PC-3 (cell line): Measurements from ENCODE around the gene ZFYVE9. TPM values are rescaled to one million over a fixed set of nuclear protein-coding genes. Genes with fewer than 3 reads are reported as not detected.

Experiments used
- ATAC-seq: fragments of 200-7000 bp; cut with Tn5 transposase; 2 replicates; pipeline ENCODE4 v1.9.1; 2020; ENCODE audit warnings: mild to moderate bottlenecking, moderate library complexity
- BruUV-seq: library from RNA; stranded (reverse); fragments of 400-500 nt; replicated peaks from 2 replicates; lab custom pipeline; 2021; lab: Mats Ljungman, UMichigan
- CTCF ChIA-PET: fragments of 300-600 bp; sonication (Branson Sonifier 250); formaldehyde crosslinking; loops from one replicate; lab custom pipeline; 2022; ENCODE audit warnings: antibody characterized with exemption; lab: Charles Lee
- POLR2A ChIA-PET: fragments of 300-600 bp; sonication (Branson Sonifier 250); formaldehyde crosslinking; loops from one replicate; lab custom pipeline; 2022; ENCODE audit warnings: antibody characterized with exemption; ENCODE audit not compliant: unreplicated experiment; lab: Charles Lee
- DNase-seq: peaks from one replicate; pipeline ENCODE4 v3.0.0-alpha.2; 2015
- H2AFZ ChIP-seq: fragments of 300-600 bp; sonication (generic); 2 replicates; pipeline ENCODE4 v1.6.0; 2016; ENCODE audit warnings: antibody characterized with exemption, low read length
- H3F3A ChIP-seq: fragments of 300-600 bp; sonication (generic); one replicate; pipeline ENCODE4 v1.6.0; 2017; ENCODE audit warnings: antibody characterized with exemption, low read length, control low read depth, mild to moderate bottlenecking; ENCODE audit not compliant: unreplicated experiment
- H3K27ac ChIP-seq: fragments of 300-600 bp; sonication (generic); 2 replicates; pipeline ENCODE4 v1.5.1; 2016; ENCODE audit warnings: mild to moderate bottlenecking, low read length
- H3K27me3 ChIP-seq: fragments of 300-600 bp; sonication (generic); 2 replicates; pipeline ENCODE4 v1.6.1; 2016; ENCODE audit warnings: low read length, mixed read lengths
- H3K36me3 ChIP-seq: fragments of 300-600 bp; sonication (generic); 2 replicates; pipeline ENCODE4 v1.6.1; 2016; ENCODE audit warnings: low read depth, mixed run types, low read length, mixed read lengths
- H3K4me1 ChIP-seq: fragments of 300-600 bp; sonication (generic); 2 replicates; pipeline ENCODE4 v1.5.1; 2016; ENCODE audit warnings: low read length; ENCODE audit not compliant: insufficient read depth
- H3K4me2 ChIP-seq: fragments of 300-600 bp; sonication (generic); 2 replicates; pipeline ENCODE4 v1.6.0; 2016; ENCODE audit warnings: low read length
- H3K4me3 ChIP-seq: fragments of 300-600 bp; sonication (generic); 2 replicates; pipeline ENCODE4 v1.5.1; 2016; ENCODE audit warnings: mild to moderate bottlenecking, low read length, mixed read lengths
- H3K79me2 ChIP-seq: fragments of 300-600 bp; sonication (generic); 2 replicates; pipeline ENCODE4 v1.6.1; 2017; ENCODE audit warnings: low read length, mixed read lengths
- H3K9ac ChIP-seq: fragments of 300-600 bp; sonication (generic); 2 replicates; pipeline ENCODE4 v1.6.0; 2016; ENCODE audit warnings: mild to moderate bottlenecking, low read length
- H3K9me2 ChIP-seq: fragments of 300-600 bp; sonication (generic); replicated peaks from 2 replicates; pipeline ENCODE4 v1.6.1; 2016; ENCODE audit warnings: mixed run types, low read length, mixed read lengths
- H3K9me3 ChIP-seq: fragments of 300-600 bp; sonication (generic); 2 replicates; pipeline ENCODE4 v1.6.1; 2016; ENCODE audit warnings: low read length, mixed read lengths
- H4K20me1 ChIP-seq: fragments of 300-600 bp; sonication (generic); 2 replicates; pipeline ENCODE4 v1.6.1; 2016; ENCODE audit warnings: low read length, mixed read lengths
- EZH2 ChIP-seq: fragments of 300-600 bp; sonication (generic); IDR thresholded peaks from one replicate; pipeline ENCODE4 v1.6.1; 2017; ENCODE audit warnings: antibody characterized with exemption, mild to moderate bottlenecking, low read length; ENCODE audit not compliant: unreplicated experiment
- EZH2phosphoT487 ChIP-seq: fragments of 300-600 bp; sonication (generic); IDR thresholded peaks from 2 replicates; pipeline ENCODE4 v1.6.1; 2018; ENCODE audit warnings: mild to moderate bottlenecking, antibody characterized with exemption, low read length, borderline replicate concordance
- intact Hi-C: fragments of 100-400 bp; cut with micrococcal nuclease; formaldehyde crosslinking; loops from 2 replicates; pipeline ENCODE4 v1.9.0; 2023
- total RNA-seq: library from RNA; depleted of rRNA; stranded (reverse); fragments of >200 nt; gene quantifications from 2 replicates; pipeline ENCODE4 v1.2.3, GENCODE V29; 2014
- TF ChIP-seq, protein P1 (sequence below): fragments of 300-600 bp; sonication (generic); conservative IDR thresholded peaks from 2 replicates; pipeline ENCODE4 v1.5.1; 2017; ENCODE audit warnings: antibody characterized with exemption, low read depth, mild to moderate bottlenecking, low read length

The ZFYVE9 gene
- total RNA-seq, 1 experiment from 2014 or later = 14.2 TPM

DNA sequence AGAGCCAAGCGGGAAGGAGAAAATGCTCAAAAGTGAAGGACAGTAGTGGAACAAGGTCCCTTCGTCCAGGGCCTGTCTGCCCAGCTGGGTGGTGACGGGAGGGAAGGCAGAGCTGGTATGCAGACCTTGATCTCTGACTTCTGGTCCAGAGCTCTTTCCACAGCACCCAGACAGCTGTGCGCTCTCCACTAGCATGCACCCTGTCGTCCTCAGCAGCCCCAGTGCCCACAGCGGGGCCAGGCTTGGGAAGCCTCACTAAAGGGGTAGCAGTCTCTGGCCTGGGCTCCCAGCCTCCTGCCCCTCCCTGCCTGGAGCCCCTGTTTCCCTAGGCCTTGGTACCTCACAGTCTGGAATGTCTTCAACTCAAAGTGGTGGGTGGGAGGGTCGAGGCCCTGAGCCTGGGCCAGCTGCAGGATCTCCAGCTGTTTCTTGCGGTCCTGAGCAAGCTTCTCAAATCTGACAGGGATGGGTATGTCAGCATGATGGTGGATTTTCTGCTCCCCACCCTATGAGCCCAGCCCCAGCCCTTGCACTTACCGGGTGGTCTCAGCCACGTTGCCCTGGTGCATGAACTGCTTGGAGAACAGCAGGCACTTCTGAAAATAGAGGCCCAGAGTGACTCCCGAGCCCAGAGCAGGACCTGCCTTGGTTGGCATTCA lies 214.1 kb downstream of the ZFYVE9 start:
- ChIA-PET POLR2A (no interaction called here), CTCF (no interaction called here)
- Histone ChIP-seq H3F3A (no peaks in the 10 kb centered on the region), H3K4me1 (no peaks in the 10 kb centered on the region), H2AFZ (no peak overlapping the region), H3K79me2 (no peaks in the 10 kb centered on the region), H3K27me3 (no peaks in the 10 kb centered on the region), H3K9me3 (no peaks in the 10 kb centered on the region), H4K20me1 (no peaks in the 10 kb centered on the region), H3K4me3 (no peak overlapping the region), H3K27ac (no peak overlapping the region), H3K4me2 (no peak overlapping the region), H3K9me2 (no peaks in the 10 kb centered on the region), H3K9ac (no peak overlapping the region), H3K36me3 (peaks cover 33% of the 10 kb centered on the region; the same call in 1 of the 2 replicates)
- DNase-seq = no peak
- ATAC-seq = no peak
- no TSS peak for BruUV-seq
- intact Hi-C loops = no loop called here
- TF ChIP-seq EZH2 = no peak
- TF ChIP-seq, protein P1, sequence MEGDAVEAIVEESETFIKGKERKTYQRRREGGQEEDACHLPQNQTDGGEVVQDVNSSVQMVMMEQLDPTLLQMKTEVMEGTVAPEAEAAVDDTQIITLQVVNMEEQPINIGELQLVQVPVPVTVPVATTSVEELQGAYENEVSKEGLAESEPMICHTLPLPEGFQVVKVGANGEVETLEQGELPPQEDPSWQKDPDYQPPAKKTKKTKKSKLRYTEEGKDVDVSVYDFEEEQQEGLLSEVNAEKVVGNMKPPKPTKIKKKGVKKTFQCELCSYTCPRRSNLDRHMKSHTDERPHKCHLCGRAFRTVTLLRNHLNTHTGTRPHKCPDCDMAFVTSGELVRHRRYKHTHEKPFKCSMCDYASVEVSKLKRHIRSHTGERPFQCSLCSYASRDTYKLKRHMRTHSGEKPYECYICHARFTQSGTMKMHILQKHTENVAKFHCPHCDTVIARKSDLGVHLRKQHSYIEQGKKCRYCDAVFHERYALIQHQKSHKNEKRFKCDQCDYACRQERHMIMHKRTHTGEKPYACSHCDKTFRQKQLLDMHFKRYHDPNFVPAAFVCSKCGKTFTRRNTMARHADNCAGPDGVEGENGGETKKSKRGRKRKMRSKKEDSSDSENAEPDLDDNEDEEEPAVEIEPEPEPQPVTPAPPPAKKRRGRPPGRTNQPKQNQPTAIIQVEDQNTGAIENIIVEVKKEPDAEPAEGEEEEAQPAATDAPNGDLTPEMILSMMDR = no peak
- no peak for TF ChIP-seq EZH2phosphoT487

DNA sequence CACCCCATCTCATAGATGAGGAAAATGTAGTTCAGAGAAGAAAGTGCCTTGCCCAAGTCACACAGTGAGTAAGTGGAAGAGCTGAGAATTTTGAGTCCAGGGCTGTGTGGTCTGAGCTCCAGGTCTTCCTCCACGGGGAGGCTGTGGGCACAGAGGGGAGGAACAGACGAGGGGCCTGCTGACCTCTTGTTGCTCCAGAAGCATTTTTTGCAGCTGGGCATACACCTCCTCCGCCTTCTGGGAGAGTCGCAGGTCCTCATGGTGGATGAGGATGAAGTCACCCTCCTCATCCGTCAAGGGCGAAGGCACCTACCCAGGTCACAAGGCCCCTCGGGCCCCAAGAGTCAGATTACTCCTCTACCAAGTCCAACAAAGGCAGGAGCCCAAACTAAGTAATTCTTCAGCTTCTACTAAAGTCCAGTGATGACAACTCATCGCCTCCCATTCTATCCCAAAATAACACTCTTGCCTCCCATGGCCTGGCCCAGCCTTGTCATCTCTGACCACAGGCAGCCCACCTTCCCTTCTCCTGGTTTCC lies 215.0 kb downstream of the ZFYVE9 start:
- no peak for TF ChIP-seq EZH2phosphoT487
- TF ChIP-seq EZH2 = no peak
- Histone ChIP-seq H3K27me3 (no peaks in the 10 kb centered on the region), H3K9me2 (no peaks in the 10 kb centered on the region), H3K36me3 (peaks cover 41% of the 10 kb centered on the region; the same call in 1 of the 2 replicates), H3K9me3 (no peaks in the 10 kb centered on the region), H3F3A (no peaks in the 10 kb centered on the region), H3K27ac (no peak overlapping the region), H3K9ac (no peak overlapping the region), H3K4me2 (no peak overlapping the region), H3K4me1 (no peaks in the 10 kb centered on the region), H2AFZ (no peak overlapping the region), H4K20me1 (no peaks in the 10 kb centered on the region), H3K4me3 (no peak overlapping the region), H3K79me2 (no peaks in the 10 kb centered on the region)
- intact Hi-C loops = no loop called here
- CTCF ChIA-PET = no interaction called here
- BruUV-seq = no TSS peak
- POLR2A ChIA-PET = no interaction called here
- ATAC-seq (no peak), DNase-seq (no peak)

DNA sequence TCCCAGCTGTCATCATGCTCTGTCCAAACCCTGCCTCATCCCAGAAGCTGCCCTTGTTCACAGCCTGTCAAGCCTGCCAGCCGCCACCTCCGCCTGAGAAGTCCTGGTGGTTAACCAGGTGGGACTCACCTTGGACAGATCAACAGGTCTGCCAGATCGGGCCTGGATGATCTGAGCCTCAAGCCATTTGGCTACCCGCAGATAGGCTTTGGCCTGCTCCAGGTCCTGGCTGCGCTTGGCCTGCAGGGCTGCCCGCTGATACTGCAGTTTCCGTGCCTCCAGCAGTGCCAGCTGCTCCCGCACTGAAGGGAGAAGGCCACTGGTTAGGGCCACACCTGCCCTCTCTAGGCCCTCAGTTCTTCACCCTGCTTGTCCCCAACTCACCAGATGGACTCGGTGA lies 215.5 kb downstream of the ZFYVE9 start:
- Histone ChIP-seq H3F3A (no peaks in the 10 kb centered on the region), H3K79me2 (no peaks in the 10 kb centered on the region), H2AFZ (no peak overlapping the region), H3K4me1 (no peaks in the 10 kb centered on the region), H3K9ac (no peak overlapping the region), H3K27me3 (no peaks in the 10 kb centered on the region), H3K4me2 (no peak overlapping the region), H4K20me1 (no peaks in the 10 kb centered on the region), H3K9me3 (no peaks in the 10 kb centered on the region), H3K36me3 (peaks cover 41% of the 10 kb centered on the region; the same call in 1 of the 2 replicates), H3K4me3 (no peak overlapping the region), H3K9me2 (no peaks in the 10 kb centered on the region), H3K27ac (no peak overlapping the region)
- TF ChIP-seq EZH2 (no peak), EZH2phosphoT487 (no peak)
- TF ChIP-seq, protein P1 = no peak
- ChIA-PET CTCF (no interaction called here), POLR2A (no interaction called here)
- intact Hi-C loops = no loop called here
- no TSS peak for BruUV-seq
- DNase-seq = no peak
- no peak for ATAC-seq
